Common myeloid progenitor, CD34-positive (primary cell): ENCODE measurements around the gene IRAK1.

Source experiments
- CTCF ChIA-PET: fragments of 350-600 bp; sonication (Branson Sonifier 250); formaldehyde crosslinking; loops from one replicate; lab custom pipeline; 2021; ENCODE audit warnings: antibody characterized with exemption; lab: Charles Lee
- POLR2A ChIA-PET: fragments of 350-600 bp; sonication (Branson Sonifier 250); formaldehyde crosslinking; loops from one replicate; lab custom pipeline; 2021; ENCODE audit warnings: antibody characterized with exemption; lab: Charles Lee
- DNase-seq, 3 donors: peaks; one replicate each; pipeline versions ENCODE4 v3.0.0 to v3.0.0-alpha.2; 2013
- H3K27ac ChIP-seq, 2 experiments: 1 replicate in 1 of 2; 2 replicates in 1 of 2; pipeline ENCODE4 v1.7.0; 2013; ENCODE audit warnings: inconsistent platforms in 2 of 2, low read length in 2 of 2, mild to moderate bottlenecking in 2 of 2, low read depth in 1 of 2, moderate library complexity in 1 of 2; ENCODE audit not compliant: severe bottlenecking in 2 of 2, insufficient read depth in 1 of 2, poor library complexity in 1 of 2
- H3K27me3 ChIP-seq, 5 experiments: replicated peaks in 2 of 5; 1 replicate in 3 of 5; 2 replicates in 2 of 5; pipeline versions ENCODE4 v1.6.1 to v1.7.0; 2013; ENCODE audit warnings: low read length in 4 of 5, mild to moderate bottlenecking in 2 of 5, moderate library complexity in 2 of 5, inconsistent platforms in 1 of 5; ENCODE audit not compliant: insufficient read depth in 5 of 5, control insufficient read depth in 4 of 5
- H3K36me3 ChIP-seq, 4 experiments: 1 replicate in 2 of 4; 2 replicates in 2 of 4; pipeline versions ENCODE4 v1.6.1 to v1.7.0; 2013; ENCODE audit warnings: low read length in 3 of 4, control low read depth in 1 of 4, mild to moderate bottlenecking in 1 of 4; ENCODE audit not compliant: control insufficient read depth in 4 of 4, insufficient read depth in 4 of 4
- H3K4me1 ChIP-seq, 4 experiments: 1 replicate in 3 of 4; 2 replicates in 1 of 4; pipeline versions ENCODE4 v1.6.1 to v1.7.1; 2013; ENCODE audit warnings: low read length in 3 of 4, mild to moderate bottlenecking in 3 of 4, control low read depth in 1 of 4, inconsistent platforms in 1 of 4, moderate library complexity in 1 of 4; ENCODE audit not compliant: control insufficient read depth in 4 of 4, insufficient read depth in 4 of 4; ENCODE audit errors: control extremely low read depth in 1 of 4
- H3K4me3 ChIP-seq, 7 experiments: 1 replicate in 4 of 7; 2 replicates in 3 of 7; pipeline versions ENCODE4 v1.5.1 to v1.7.0; 2013; ENCODE audit warnings: mild to moderate bottlenecking in 7 of 7, low read length in 6 of 7, moderate library complexity in 6 of 7, inconsistent platforms in 2 of 7, low read depth in 2 of 7, control low read depth in 1 of 7; ENCODE audit not compliant: insufficient read depth in 4 of 7, control insufficient read depth in 1 of 7; ENCODE audit errors: extremely low read depth in 1 of 7
- H3K9me3 ChIP-seq, 5 experiments: 1 replicate in 4 of 5; 2 replicates in 1 of 5; pipeline versions ENCODE4 v1.6.1 to v1.7.1; 2013; ENCODE audit warnings: low read length in 4 of 5, mild to moderate bottlenecking in 2 of 5, inconsistent platforms in 1 of 5, low read depth in 1 of 5, moderate library complexity in 1 of 5; ENCODE audit not compliant: control insufficient read depth in 4 of 5, insufficient read depth in 2 of 5; ENCODE audit errors: control extremely low read depth in 1 of 5
- WGBS: methylation state at CpG from one replicate; pipeline ENCODE4 v1.1.5; 2013; ENCODE audit not compliant: insufficient coverage; 5-methylcytosine and 5-hydroxymethylcytosine counted together

IRAK1 gene

GRCh38 chrX:153960786-153961185 lies 58.9 kb downstream of the IRAK1 start:
- Histone ChIP-seq H3K27me3 (peaks cover 0 to 15% (median 0%) of the 10 kb centered on the region in 5 experiments), H3K9me3 (peaks cover 0 to 2% (median 0%) of the 10 kb centered on the region in 5 experiments), H3K36me3 (peaks cover 12 to 94% (median 55%) of the 10 kb centered on the region in 4 experiments), H3K27ac (no peak overlapping the region), H3K4me1 (peaks cover 0 to 12% (median 4%) of the 10 kb centered on the region in 4 experiments), H3K4me3 (no peak overlapping the region)
- CTCF ChIA-PET: interaction anchor here (0.9 to 1.7 kb wide), 2 partner anchors 9 to 14 kb away, joined by 3 to 6 read pairs; no protein-coding TSS in a partner anchor
- no peak for DNase-seq
- POLR2A ChIA-PET: no interaction called here
- WGBS: 93% methylated on average over 22 of the region's 22 CpGs
